NCI-H146 (cell line): ENCODE measurements around the gene SLC39A9.
"Not testable (repeated sequence)": the region's sequence is repeated elsewhere in the genome, so short reads cannot be mapped to it uniquely, and the experiment has no call there.

ENCODE experiments used
- DNase-seq: peaks from one replicate; lab custom pipeline; 2025; lab: John Stamatoyannopoulos, UW

The SLC39A9 gene

DNA sequence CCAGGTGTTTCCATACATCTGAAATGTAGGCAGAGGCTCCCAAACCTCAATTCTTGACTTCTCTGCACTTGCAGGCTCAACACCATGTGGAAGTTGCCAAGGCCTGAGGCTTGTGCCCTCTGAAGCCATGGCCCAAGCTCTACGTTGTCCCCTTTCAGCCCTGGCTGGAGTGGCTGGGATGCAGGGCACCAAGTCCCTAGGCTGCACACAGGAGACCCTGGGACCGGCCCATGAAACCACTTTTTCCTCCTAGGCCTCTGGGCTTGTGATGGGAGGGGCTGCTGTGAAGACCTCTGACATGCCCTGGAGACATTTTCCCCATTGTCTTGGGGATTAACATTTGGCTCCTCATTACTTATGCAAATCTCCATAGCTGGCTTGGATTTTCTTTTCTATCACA, 79.6 kb downstream of the SLC39A9 start:
- not testable (repeated sequence) for DNase-seq

DNA sequence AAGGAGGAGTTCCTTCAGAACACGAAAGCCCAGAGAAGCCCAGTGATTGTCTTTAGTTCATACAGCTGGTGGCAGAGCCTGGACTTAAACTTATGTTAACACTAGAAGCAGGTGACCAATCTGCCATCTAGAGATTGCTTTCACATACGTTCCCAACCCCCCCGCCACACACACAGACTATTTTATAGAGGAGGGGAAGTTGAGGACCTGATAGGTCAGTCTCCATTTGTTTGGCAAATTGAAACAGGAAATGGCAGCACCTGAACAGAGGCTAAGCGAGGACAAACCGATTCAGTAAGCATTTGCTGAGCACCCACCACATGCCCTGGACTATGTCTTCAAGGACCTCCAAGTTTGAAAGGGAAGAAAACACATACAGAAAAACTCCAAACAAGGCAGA, 81.2 kb downstream of the SLC39A9 start:
- no peak for DNase-seq

DNA sequence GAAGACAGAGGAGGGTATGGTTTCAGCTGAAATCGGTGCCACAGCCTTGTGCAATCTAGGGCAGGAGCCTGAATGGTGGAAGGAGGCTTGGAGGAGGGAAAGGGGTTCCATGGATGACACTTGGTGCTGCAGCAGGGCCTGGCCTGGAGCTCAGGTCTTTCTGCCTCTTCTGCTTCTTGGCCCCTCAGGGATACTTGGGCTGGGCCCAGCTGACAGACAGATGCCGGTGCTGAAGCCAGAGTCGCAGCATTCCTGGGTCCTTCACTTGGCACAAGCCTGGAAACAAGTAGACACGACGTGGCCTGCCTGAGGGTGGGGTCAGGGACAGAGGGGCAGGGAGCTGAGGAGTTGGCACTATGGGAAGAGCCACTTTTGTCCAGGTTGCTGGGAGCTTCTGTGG, 81.6 kb downstream of the SLC39A9 start:
- no peak for DNase-seq

DNA sequence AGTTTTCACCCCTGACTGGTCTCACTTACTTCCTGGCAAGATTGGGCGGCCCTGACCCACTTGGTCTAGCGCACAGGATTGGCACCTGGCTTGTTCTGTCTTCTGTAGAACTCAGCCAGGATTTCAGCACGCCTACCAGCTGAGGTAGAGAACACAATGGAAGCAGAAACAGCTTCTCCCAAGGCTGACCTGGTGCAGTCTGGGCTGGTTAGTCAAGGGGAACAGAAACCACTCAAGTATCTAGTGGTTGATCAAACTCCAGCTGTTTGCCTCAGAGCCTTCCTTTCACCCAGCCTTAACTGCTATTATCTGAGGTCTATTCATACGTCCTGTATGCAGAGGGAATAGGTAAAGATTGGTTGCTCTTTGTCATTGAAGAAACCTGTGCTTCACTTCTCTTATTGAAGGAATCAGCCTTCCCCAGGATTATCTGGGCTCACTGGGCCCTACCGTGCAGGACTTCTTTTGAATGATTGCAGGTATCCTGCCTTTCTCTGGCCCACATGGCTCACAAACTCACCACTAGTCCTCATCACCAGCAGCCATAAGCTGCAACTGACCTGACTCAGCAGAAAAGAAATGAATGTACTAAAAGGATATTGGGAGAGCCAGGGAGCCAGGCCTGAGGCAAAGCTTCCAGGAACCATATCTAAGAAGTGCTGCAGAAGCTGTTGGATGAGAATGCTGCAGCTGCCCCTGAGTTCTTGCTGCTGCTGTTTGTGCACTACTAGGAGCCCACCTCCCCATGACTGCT, 83.5 kb downstream of the SLC39A9 start:
- DNase-seq = no peak

DNA sequence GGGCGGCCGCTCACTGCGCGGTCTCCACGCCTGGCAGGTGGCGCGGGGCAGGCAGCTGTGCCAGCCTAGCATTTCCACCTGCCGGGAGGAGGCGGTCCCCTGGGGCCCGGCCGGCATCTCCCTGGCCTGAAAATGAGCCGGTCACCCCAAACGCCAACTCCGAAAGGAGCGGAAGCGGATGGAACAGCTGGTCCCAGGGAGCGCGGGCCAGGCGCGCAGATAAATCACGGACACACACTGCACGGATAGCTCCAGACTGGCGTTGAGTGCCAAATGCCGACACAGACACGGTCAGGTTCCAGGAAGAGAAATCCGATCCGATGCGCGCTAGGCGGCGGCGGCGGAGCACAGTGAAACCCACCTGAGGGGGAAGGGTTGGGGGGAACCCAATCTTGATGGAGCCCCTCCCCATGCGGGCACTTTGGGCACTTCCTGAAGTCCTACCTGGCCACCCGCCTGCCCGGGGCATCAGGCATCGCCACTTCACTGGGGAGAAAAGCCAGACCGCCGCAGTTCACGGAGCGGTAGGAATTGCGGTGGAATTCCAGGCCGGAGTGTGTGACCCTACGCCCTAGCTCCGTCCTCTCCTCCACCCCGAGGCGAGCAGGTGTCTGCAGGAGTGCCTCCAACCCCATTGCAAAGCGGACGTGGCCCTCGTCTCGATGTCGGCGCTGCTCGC, 85.4 kb downstream of the SLC39A9 start:
- DNase-seq = peak; percentile 42

DNA sequence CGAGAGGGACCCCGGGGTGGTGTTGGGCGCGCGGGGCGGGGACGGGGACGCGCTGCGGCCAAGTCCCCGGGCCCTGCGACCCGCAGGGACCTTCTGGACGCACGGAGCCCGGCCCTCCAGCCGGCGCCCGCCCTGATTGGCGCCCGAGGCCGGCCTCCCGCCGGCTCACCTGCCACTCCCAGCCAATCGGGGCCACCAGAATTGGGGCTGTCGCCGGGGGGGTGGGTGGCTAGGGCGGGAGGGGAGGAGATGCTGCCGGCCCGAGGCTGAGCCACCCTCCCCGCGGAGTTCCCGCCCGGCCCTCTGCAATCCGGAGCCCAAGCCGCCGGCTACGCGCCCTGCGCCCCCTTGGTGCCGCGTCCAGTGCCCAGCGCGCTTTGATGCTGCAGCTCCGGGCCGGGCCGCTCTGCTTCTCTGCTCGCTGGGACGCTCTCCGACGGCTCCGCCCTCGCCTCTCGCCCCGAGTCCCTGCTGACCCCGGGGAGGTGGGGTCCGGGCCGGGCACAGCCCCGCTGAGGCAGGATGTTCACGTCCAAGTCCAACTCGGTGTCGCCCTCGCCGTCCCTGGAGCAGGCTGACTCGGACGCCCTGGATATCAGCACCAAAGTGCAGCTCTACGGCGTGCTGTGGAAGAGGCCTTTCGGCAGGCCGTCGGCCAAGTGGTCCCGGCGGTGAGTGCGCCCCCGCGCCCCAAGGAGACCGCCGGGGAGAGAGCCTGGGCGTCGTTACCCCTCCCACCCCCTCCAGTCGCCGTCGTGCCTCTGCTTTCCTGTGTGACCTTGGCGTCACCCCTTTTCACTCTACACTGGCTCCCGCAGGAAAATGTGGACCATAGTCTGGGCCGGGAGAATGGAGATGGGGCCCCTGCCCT, 86.2 kb downstream of the SLC39A9 start, which contains the start of gene PLEKHD1:
Gene PLEKHD1 (plus strand): TSS at position 285 of the 871 bp plus-strand sequence. CDS start 238 bp downstream, at position 523.
- peak; percentile 78 for DNase-seq

DNA sequence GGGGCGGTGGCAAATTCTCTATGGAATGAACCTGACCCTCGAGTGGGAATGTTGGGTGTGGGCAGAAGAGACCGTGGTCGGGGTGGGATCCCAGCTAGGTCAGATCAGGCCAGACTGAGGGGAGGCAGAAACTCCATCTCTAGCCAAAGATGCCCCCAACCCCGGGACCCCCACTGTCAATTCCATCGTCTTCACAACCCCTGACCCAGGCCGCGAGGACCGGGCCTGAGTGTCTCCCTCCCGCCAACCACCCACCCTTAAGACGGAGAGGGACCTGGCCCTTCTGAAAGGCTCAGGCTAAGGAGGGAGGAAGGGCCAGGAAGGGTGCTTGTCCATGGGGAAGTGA, 86.8 kb downstream of the SLC39A9 start:
- DNase-seq = no peak

DNA sequence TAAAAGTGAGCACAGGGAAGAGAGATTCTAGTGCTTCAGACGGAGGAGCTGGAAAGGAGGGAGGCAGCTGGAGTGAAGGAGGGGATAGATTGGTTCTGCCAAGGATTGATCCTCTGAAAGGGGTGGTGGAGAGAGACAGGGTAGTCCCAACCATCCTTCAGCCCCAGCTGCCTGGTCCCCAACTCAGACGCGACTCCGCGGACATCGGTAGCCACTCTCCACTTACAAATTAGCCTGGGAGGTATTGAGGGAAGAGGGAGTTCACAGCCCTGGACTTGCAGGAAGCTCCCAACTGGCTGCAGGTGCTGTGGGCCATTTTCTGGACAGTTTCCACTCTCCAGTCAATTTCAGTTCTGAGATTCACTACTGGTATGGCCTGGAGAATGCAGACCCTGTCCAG, 87.2 kb downstream of the SLC39A9 start:
- no peak for DNase-seq

DNA sequence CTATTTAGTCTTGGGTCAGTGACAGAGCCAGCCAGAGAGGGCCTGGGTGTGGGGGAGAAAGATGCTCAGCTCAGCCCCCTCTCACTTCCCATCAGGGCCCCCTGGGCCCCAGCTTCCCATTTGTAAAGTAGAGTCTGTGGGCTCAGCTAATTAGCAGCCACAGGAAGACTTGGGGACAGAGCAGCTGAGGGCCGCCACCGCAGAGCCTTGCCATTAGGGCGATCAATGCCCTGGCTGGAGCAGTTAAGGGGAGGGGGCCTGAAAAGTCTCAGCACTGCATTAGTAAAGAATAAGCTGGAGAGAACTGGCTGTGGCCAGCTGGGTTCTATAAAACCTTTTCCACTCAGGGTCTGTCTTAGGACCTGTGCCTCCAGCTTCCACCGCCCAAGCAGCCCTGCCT, 88.7 kb downstream of the SLC39A9 start:
- DNase-seq = no peak

DNA sequence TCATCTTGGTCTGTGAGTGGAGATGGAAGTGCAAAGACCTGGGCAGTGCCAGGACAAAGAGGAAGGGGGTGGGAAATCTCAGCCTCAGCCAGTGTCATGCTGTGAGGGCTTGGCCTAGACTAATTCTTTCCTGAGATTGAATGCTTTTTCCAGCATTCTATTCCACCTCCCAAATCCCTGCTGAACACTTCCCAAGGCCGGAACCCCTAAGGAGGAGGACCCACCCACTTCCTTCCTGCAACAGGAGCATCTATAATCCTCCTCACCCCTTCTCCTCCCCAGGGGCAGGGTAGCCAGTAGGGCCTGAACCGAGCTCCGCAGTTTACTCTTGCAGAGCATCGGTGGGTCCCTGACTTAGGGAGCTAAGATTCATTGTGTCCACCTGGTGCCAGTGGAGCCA, 89.3 kb downstream of the SLC39A9 start:
- no peak for DNase-seq

DNA sequence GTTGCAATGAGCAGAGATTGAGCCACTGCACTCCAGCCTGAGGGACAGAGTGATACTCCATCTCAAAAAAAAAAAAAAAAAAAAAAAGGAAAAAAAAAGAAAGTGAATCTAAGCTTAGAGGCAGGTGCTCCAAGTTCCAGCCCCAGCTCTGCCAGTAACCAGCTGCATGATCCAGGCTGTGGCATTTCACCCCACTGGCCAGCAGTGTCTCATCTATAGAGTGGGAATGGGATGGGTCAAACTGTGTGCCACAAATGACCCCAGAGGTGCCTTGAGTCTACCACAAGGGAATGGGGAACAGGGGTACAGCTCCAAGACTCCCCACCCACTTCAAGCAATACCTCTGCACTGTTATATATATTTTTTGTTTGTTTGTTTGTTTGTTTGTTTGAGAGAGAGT, 91.0 kb downstream of the SLC39A9 start:
- DNase-seq = no peak

DNA sequence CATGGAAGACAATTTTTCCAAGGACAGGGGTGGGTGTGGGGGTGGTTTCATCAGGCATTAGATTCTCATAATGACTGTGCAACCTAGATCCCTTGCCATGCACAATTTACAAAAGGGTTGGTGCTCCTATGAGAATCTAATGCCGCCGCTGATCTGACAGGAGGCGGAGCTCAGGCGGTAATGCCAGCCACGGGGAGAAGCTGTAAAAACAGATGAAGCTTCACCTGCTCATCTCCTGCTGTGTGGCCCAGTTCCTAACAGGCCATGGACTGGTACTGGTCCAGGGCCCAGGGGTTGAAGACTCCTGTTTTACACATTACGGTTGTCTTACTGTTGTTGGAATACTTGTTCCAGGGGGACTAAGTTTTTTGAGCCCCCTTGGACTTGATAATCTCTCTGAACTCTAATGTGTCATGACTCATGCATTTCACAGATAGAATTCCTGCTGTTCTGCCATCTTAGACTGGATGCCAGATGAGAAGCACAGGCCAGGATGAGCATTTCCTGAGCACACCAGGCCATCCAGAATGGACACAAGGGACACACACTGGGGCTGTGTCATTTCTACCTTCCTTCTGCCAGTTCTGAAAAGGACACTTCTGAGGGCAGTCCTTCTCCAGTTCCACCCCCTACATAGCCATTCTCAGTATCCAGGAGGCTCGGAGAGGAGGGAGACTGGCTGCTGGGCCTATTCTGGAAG, 91.9 kb downstream of the SLC39A9 start:
- DNase-seq = no peak

DNA sequence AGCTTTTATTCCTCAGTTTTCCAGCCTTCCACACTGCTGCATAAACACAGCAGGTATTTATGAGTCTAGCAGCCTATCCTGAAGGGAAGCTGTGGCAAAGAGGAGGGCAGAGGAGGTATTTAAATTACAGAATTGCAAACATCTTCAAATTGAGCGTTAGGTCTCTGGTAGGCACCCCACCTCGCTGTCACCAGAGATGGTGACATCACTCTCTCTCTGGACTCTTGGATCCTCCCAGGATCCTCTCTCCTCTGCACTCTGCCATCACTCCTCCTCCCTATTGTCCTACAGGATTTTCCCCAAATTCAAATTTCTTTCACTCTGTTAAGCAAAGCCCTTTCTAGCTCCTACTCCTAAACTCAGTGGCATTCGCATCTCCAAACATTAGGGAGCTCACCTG, 92.7 kb downstream of the SLC39A9 start:
- DNase-seq = no peak

DNA sequence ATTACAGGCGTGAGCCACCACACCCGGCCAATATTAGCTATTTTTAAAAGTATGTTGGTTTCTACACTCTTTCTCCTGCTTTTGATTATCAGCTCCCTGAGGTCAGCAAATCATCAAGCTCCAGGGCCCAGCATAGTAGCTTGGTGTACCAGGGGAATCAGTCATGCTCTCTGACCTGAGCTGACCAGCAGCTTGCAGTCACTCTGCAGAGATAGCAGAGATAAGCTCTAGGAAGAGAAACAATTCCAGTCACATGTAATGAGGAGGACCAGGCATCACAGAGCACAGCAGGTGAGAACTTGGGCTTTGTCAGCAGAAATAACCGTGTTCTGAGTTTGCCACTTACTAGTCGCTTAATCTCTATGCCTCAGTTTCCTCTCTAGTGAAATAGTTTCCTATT, 94.5 kb downstream of the SLC39A9 start:
- DNase-seq = no peak

DNA sequence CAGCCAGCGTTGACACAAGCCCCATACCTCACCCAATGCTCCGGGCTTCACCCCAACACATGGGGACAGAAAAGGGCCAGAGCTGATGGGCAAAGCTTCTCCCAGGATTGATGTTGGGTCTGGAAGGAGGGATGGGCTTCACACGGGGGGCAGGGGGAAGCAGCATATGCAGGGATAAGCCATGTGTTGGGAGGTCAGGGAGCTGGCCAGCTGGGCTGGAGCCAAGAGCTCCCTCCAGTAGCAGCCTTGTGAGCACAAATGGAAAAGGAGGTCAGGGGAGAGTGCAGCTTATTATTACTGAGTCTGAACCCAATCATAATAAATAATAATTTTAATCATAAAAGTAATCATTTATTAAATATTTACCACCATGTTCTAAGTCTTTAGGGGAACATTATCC, 95.3 kb downstream of the SLC39A9 start:
- no peak for DNase-seq

DNA sequence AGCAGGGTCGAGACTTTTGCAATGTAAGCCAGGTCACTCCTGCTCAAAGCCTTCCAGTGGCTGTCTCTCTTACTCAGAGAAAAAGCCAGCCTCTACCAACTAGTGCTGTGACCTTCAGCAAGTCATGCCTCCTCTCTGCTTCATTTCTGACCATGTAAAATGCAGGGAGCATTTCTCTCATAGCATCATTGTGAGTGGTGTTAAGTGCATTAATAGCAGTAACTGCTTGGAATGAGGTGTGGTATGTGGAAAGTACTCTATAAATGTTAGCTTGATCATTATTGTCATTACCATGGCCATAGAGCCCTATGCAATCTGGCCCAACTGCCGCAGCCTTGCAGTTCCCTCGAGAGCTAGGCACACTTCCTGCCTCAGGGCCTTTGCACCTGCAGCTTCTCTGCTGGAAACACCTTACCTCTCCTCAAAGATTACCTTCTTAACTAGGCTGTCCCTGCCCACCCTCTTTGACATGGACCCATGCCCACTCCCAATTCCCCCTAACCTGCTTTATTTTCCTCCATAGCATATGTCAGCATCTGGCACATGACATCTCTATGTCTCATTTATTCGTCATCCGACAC, 96.9 kb downstream of the SLC39A9 start:
- DNase-seq = no peak

DNA sequence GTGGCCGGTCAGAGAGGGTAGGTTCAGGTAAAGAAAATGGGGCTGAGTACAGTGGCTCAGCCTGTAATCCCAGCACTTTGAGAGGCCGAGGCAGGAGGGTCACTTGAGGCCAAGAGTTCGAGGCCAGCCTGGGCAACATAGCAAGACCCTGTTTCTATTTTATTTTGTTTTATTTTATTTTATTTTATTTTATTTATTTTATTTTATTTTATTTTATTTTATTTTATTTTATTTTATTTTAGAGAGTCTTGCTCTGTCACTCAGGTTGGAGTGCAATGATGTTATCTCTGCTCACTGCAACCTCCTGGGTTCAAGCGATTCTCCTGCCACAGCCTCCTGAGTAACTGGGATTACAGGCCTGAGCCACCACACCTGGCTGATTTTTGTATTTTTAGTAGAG, 99.4 kb downstream of the SLC39A9 start:
- not testable (repeated sequence) for DNase-seq

DNA sequence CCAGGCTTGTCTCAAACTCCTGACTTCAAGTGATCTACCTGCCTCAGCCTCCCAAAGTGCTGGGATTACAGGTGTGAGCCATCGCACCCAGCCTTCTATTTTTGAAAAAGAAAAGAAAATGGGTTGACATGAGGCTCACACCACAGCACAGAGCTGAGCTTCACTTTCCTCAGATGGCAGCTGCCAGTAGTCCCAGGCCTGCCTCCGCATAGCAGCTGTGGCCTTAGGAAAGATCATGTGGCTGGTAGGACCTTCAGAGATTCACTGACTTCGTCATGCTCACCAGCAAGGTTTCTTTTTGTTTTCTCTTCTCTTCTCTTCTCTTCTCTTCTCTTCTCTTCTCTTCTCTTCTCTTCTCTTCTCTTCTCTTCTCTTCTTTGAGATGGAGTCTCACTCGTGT, 99.8 kb downstream of the SLC39A9 start:
- not testable (repeated sequence) for DNase-seq

DNA sequence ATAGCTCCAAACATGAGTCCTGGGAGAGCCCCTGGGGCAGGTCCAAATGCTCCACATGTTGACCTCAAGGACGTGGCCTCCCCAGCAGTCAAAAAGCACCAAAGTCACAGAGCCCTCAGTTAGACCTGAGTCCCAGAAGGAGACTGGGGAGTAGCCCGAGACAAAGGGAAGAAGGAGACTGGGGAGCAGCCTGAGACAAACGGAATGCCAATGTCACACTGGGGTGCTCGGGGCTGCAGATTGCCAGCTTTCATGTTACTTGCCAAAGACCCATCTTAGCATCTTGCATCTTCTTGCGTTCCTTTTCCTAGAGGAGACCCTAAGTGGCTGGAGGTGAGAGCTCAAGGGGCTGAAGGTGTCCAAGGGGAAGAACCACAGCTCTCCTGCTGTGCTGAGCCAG, 100.9 kb downstream of the SLC39A9 start:
- DNase-seq = no peak

DNA sequence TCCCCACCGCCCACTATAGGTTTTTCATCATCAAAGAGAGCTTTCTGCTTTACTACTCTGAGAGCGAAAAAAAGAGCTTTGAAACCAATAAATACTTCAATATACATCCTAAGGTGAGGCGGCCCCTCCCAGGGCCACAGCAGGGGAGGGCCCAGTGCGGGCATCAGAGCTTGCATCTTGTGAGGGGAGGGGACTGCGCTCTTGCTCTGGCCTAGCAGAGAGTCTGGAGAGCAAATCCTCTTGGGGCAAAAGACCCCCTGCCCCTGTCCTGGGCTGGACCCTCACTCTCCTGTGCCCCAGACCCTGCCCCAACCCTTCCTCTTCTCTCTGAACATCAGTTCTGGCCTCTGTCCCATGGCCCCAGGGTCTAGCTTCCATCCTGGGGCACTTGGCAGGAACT, 101.6 kb downstream of the SLC39A9 start:
- DNase-seq = no peak

DNA sequence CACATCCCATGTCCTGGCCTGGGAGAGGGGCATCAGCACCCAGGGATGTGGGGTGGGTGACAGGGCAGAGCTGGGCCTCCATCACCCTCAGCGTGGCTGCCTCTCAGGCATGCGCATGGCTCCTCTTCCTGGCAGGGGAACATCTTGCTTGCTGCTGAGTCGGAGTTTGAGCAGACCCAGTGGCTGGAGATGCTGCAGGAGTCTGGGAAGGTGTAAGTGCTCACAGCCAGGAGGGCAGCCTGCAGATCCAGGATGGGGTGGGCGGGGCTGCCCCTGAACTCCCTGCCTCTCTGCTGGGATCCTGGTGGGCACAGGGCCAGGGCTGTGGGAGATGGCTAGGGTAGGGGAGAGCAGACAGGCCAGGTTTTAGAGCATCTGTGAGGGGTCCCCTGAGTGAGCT, 102.2 kb downstream of the SLC39A9 start:
- no peak for DNase-seq

DNA sequence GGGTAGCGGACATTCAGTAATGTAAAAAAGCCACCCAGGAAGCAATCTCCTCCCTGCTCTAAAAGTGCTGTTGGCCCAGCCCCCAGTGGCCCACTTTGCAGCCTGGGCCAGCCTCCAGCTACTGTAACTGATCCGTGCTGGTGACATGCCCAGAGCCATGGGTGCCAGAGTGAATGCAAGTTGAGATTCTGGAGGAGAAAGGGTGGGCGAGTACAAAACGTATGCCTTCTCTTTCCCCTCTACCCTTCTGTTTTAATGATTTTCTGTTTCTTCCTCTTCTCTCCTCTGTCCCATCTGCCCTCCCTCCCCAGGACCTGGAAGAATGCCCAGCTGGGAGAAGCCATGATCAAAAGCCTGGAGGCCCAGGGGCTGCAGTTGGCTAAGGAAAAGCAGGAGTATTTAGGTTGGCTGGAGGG, 102.9 kb downstream of the SLC39A9 start:
- DNase-seq = no peak
